GM18499 (cell line): ENCODE results near the gene CRTC3.

Experiments used
- ATAC-seq: cut with Tn5 transposase; IDR thresholded peaks from one replicate; pipeline ENCODE4 v1.9.1; 2021; ENCODE audit warnings: moderate number of reproducible peaks; ENCODE audit not compliant: insufficient read depth, unreplicated experiment

The CRTC3 gene

GRCh38 chr15:90561344-90562244, 31.9 kb downstream of the CRTC3 start:
- no peak for ATAC-seq

GRCh38 chr15:90562669-90563068, 32.9 kb downstream of the CRTC3 start:
- ATAC-seq = no peak

- no peak for ATAC-seq
These were observed 33.7 kb downstream of the CRTC3 start for GRCh38 chr15:90563463-90563862.

GRCh38 chr15:90564051-90564450, 34.3 kb downstream of the CRTC3 start:
- no peak for ATAC-seq

GRCh38 chr15:90564590-90564989, 34.9 kb downstream of the CRTC3 start:
- ATAC-seq = no peak

- ATAC-seq = no peak
These were observed 36.1 kb downstream of the CRTC3 start for GRCh38 chr15:90565866-90566265.

- ATAC-seq = no peak
These were observed 40.9 kb downstream of the CRTC3 start for GRCh38 chr15:90570643-90571042.

- no peak for ATAC-seq
These were observed 41.4 kb downstream of the CRTC3 start for GRCh38 chr15:90571063-90571541.

GRCh38 chr15:90572893-90573292, 43.2 kb downstream of the CRTC3 start:
- ATAC-seq = no peak

- ATAC-seq = no peak
These were observed 47.1 kb downstream of the CRTC3 start for GRCh38 chr15:90576711-90577389.

GRCh38 chr15:90579213-90579612, 49.5 kb downstream of the CRTC3 start:
- no peak for ATAC-seq

- ATAC-seq = no peak
These were observed 50.4 kb downstream of the CRTC3 start for GRCh38 chr15:90580099-90580498.

- ATAC-seq = no peak
These were observed 50.8 kb downstream of the CRTC3 start for GRCh38 chr15:90580541-90580940.

- no peak for ATAC-seq
These were observed 51.2 kb downstream of the CRTC3 start for GRCh38 chr15:90580946-90581345.

GRCh38 chr15:90581771-90582352, 52.1 kb downstream of the CRTC3 start:
- no peak for ATAC-seq

- ATAC-seq = no peak
These were observed 52.8 kb downstream of the CRTC3 start for GRCh38 chr15:90582553-90582952.

GRCh38 chr15:90583471-90584252, 53.9 kb downstream of the CRTC3 start:
- no peak for ATAC-seq

GRCh38 chr15:90584841-90585240, 55.1 kb downstream of the CRTC3 start:
- no peak for ATAC-seq

GRCh38 chr15:90585863-90586262, 56.1 kb downstream of the CRTC3 start:
- no peak for ATAC-seq

GRCh38 chr15:90586948-90587347, 57.2 kb downstream of the CRTC3 start:
- ATAC-seq = no peak
